Gastrocnemius medialis (tissue), 4 donors: ENCODE measurements around the gene PHACTR1. TPM values are rescaled to one million over a fixed set of nuclear protein-coding genes. Genes with fewer than 3 reads are reported as not detected.

Experiments
- ATAC-seq, 2 donors: fragments of 150-250 bp; one replicate each; pipeline ENCODE4 v1.9.1; 2016
- DNase-seq, 2 donors: peaks; one replicate each; pipeline ENCODE4 v3.0.0-alpha.2; 2019
- H3K27ac ChIP-seq, 4 donors: fragments of 200-600 bp; sonication (generic); 1 replicate in 1 of 4; 2 replicates in 3 of 4; pipeline ENCODE4 v1.5.1; 2016 to 2018; ENCODE audit warnings: mild to moderate bottlenecking in 2 of 4, moderate library complexity in 1 of 4
- H3K27me3 ChIP-seq, 3 donors: fragments of 200-600 bp; sonication (generic) in 2 of 3; 1 replicate in 1 of 3; 2 replicates in 2 of 3; pipeline versions ENCODE4 v1.5.1 to v1.6.0; 2016 to 2019; ENCODE audit warnings: mild to moderate bottlenecking in 1 of 3, moderate library complexity in 1 of 3
- H3K36me3 ChIP-seq, 2 donors: fragments of 200-600 bp; sonication (generic) in 1 of 2; one replicate each; pipeline ENCODE4 v1.5.1; 2017 to 2018
- H3K4me1 ChIP-seq, 2 donors: fragments of 200-600 bp; sonication (generic) in 1 of 2; one replicate each; pipeline ENCODE4 v1.5.1; 2016 to 2017; ENCODE audit warnings: mild to moderate bottlenecking in 2 of 2
- H3K4me3 ChIP-seq, 4 donors: fragments of 200-600 bp; sonication (generic) in 3 of 4; 1 replicate in 1 of 4; 2 replicates in 3 of 4; pipeline ENCODE4 v1.5.1; 2016 to 2019; ENCODE audit warnings: mild to moderate bottlenecking in 2 of 4
- H3K9me3 ChIP-seq, 3 donors: fragments of 200-600 bp; sonication (generic) in 2 of 3; 1 replicate in 1 of 3; 2 replicates in 2 of 3; pipeline ENCODE4 v1.5.1; 2016 to 2019
- CTCF ChIP-seq, 5 experiments: fragments of 450-650 bp in 3 of 5; fragments of 200-600 bp in 2 of 5; sonication (generic) in 2 of 5; IDR thresholded peaks in 4 of 5; conservative IDR thresholded peaks in 1 of 5; 1 replicate in 4 of 5; 2 replicates in 1 of 5; pipeline ENCODE4 v1.5.1; 2016 to 2019; ENCODE audit warnings: antibody characterized with exemption in 5 of 5, mild to moderate bottlenecking in 3 of 5, moderate library complexity in 3 of 5
- POLR2A ChIP-seq, 2 donors: fragments of 450-650 bp; IDR thresholded peaks; one replicate each; pipeline ENCODE4 v1.6.1; 2017; ENCODE audit warnings: antibody characterized with exemption in 2 of 2, mild to moderate bottlenecking in 2 of 2, moderate library complexity in 2 of 2
- in situ Hi-C, 4 donors: fragments of 200-750 bp; cut with MboI; loops; one replicate each; pipeline versions ENCODE4 v1.15.0 to v1.8.0; 2017; ENCODE audit warnings: low sequenced_read_pairs in 4 of 4
- intact Hi-C: fragments of 100-400 bp; cut with DNase I; formaldehyde crosslinking; loops from one replicate; pipeline ENCODE4 v1.15.1; 2023; ENCODE audit warnings: low total_unique reads
- total RNA-seq, 4 donors: library from RNA; depleted of rRNA; stranded (reverse); fragments of >200 nt; gene quantifications; one replicate each; pipeline versions ENCODE4 v1.1.0 to v1.2.3, GENCODE V29; 2016

PHACTR1 gene
- total RNA-seq, 4 donors from 2014 or later, result 0.07 to 0.82 (median 0.21) TPM

GRCh38 chr6:12963567-12963966 is 247.0 kb downstream of the PHACTR1 start:
- intact Hi-C loops (no loop called here), in situ Hi-C loops (no loop called here)
- no peak for DNase-seq
- no peak for ATAC-seq
- Histone ChIP-seq H3K4me3 (no peak overlapping the region), H3K9me3 (no peaks in the 10 kb centered on the region), H3K27me3 (peaks cover 0 to under 1% (median 0%) of the 10 kb centered on the region in 3 donors), H3K36me3 (no peaks in the 10 kb centered on the region), H3K4me1 (peaks cover 0 to 2% of the 10 kb centered on the region in 2 donors), H3K27ac (no peak overlapping the region)
- no peak for TF ChIP-seq CTCF (IDR thresholded peaks at IDR 0.05 in 4 of 5, conservative IDR thresholded peaks at IDR 0.05 in 1 of 5)

- intact Hi-C loops, result no loop called here
- Histone ChIP-seq H3K9me3 (no peaks in the 10 kb centered on the region), H3K27ac (no peak overlapping the region), H3K36me3 (no peaks in the 10 kb centered on the region), H3K4me3 (no peak overlapping the region), H3K27me3 (no peaks in the 10 kb centered on the region), H3K4me1 (no peaks in the 10 kb centered on the region)
- in situ Hi-C loops, result no loop called here
- TF ChIP-seq CTCF (IDR thresholded peaks at IDR 0.05 in 4 of 5, conservative IDR thresholded peaks at IDR 0.05 in 1 of 5) (no peak), POLR2A (IDR thresholded peaks at IDR 0.05) (no peak)
- DNase-seq (no peak), ATAC-seq (no peak)
These were observed 251.1 kb downstream of the PHACTR1 start for GRCh38 chr6:12967686-12968085.

- Histone ChIP-seq H3K27ac (no peak overlapping the region), H3K4me1 (no peaks in the 10 kb centered on the region), H3K4me3 (no peak overlapping the region), H3K36me3 (no peaks in the 10 kb centered on the region), H3K27me3 (no peaks in the 10 kb centered on the region), H3K9me3 (no peaks in the 10 kb centered on the region)
- in situ Hi-C loops (no loop called here), intact Hi-C loops (no loop called here)
- no peak for ATAC-seq
- DNase-seq, result no peak
- no peak for TF ChIP-seq CTCF (IDR thresholded peaks at IDR 0.05 in 4 of 5, conservative IDR thresholded peaks at IDR 0.05 in 1 of 5)
- no peak for TF ChIP-seq POLR2A (IDR thresholded peaks at IDR 0.05)
These were observed 251.7 kb downstream of the PHACTR1 start for GRCh38 chr6:12968290-12968689.

- Histone ChIP-seq H3K9me3 (no peaks in the 10 kb centered on the region), H3K36me3 (no peaks in the 10 kb centered on the region), H3K4me3 (no peak overlapping the region), H3K27ac (no peak overlapping the region), H3K27me3 (no peaks in the 10 kb centered on the region), H3K4me1 (no peaks in the 10 kb centered on the region)
- intact Hi-C loops, result no loop called here
- ATAC-seq (no peak), DNase-seq (no peak)
- in situ Hi-C loops, result no loop called here
- TF ChIP-seq POLR2A (IDR thresholded peaks at IDR 0.05) (no peak), CTCF (IDR thresholded peaks at IDR 0.05 in 4 of 5, conservative IDR thresholded peaks at IDR 0.05 in 1 of 5) (no peak)
These were observed 252.4 kb downstream of the PHACTR1 start for GRCh38 chr6:12968839-12969558.

- H3K27ac ChIP-seq, result no peak overlapping the region
- TF ChIP-seq POLR2A (IDR thresholded peaks at IDR 0.05) (no peak), CTCF (IDR thresholded peaks at IDR 0.05 in 4 of 5, conservative IDR thresholded peaks at IDR 0.05 in 1 of 5) (no peak)
- ATAC-seq (no peak), DNase-seq (no peak)
- H3K4me3 ChIP-seq, result no peak overlapping the region
- H3K9me3 ChIP-seq, result no peaks in the 10 kb centered on the region
- no peaks in the 10 kb centered on the region for H3K27me3 ChIP-seq
- H3K4me1 ChIP-seq, result no peaks in the 10 kb centered on the region
- H3K36me3 ChIP-seq, result no peaks in the 10 kb centered on the region
- in situ Hi-C loops, result no loop called here
- intact Hi-C loops, result no loop called here
These were observed 253.4 kb downstream of the PHACTR1 start for GRCh38 chr6:12969966-12970365.
